Left renal pelvis (tissue), 4 donors: ENCODE data around the gene PRICKLE2. TPM values are rescaled to one million over a fixed set of nuclear protein-coding genes. Genes with fewer than 3 reads are reported as not detected.

Experiments
- DNase-seq, 4 donors: peaks; one replicate each; pipeline ENCODE4 v3.0.0-alpha.2; 2013; ENCODE audit warnings: low read depth in 4 of 4, low spot score in 3 of 4
- polyA plus RNA-seq, 4 donors: library from polyadenylated mRNA; unstranded; fragments of 120-200 nt; gene quantifications; one replicate each; pipeline ENCODE4 v1.2.1, GENCODE V29; 2013; ENCODE audit not compliant: insufficient read length in 4 of 4

The PRICKLE2 gene
- polyA plus RNA-seq = 10 to 100 TPM; 19.3 to 20.8 (median 20.0) TPM

- DNase-seq = peak; percentile 55 to 72 (median 63)
Observed at GRCh38 chr3:64224826-64225610, at the start of gene PRICKLE2. PRICKLE2 (minus strand) TSS chr3:64225466; CDS start chr3:64198927, 26,539 bp downstream.

- DNase-seq = no peak
Observed at GRCh38 chr3:64272842-64273241, 47.6 kb upstream of the PRICKLE2 start.

GRCh38 chr3:64272271-64272670 lies 47.0 kb upstream of the PRICKLE2 start:
- DNase-seq = no peak

- DNase-seq = no peak
Observed at GRCh38 chr3:64271631-64272030, 46.4 kb upstream of the PRICKLE2 start.

GRCh38 chr3:64270866-64271260 lies 45.6 kb upstream of the PRICKLE2 start:
- DNase-seq = no peak

- no peak for DNase-seq
Observed at GRCh38 chr3:64270142-64270865, 45.0 kb upstream of the PRICKLE2 start.

GRCh38 chr3:64268926-64269325 lies 43.7 kb upstream of the PRICKLE2 start:
- no peak for DNase-seq

GRCh38 chr3:64267721-64268604 lies 42.7 kb upstream of the PRICKLE2 start:
- DNase-seq = peak in 2 of 4 donors; percentile 34 to 45

GRCh38 chr3:64266983-64267382 lies 41.7 kb upstream of the PRICKLE2 start:
- no peak for DNase-seq

- no peak for DNase-seq
Observed at GRCh38 chr3:64266065-64266931, 41.0 kb upstream of the PRICKLE2 start.

GRCh38 chr3:64265646-64266045 lies 40.4 kb upstream of the PRICKLE2 start:
- DNase-seq = no peak

- DNase-seq = no peak
Observed at GRCh38 chr3:64264501-64265109, 39.3 kb upstream of the PRICKLE2 start.

- no peak for DNase-seq
Observed at GRCh38 chr3:64262574-64263114, 37.4 kb upstream of the PRICKLE2 start.

- no peak for DNase-seq
Observed at GRCh38 chr3:64260431-64260830, 35.2 kb upstream of the PRICKLE2 start.

GRCh38 chr3:64259636-64260035 lies 34.4 kb upstream of the PRICKLE2 start:
- DNase-seq = no peak

- no peak for DNase-seq
Observed at GRCh38 chr3:64257100-64257755, 32.0 kb upstream of the PRICKLE2 start.

GRCh38 chr3:64255741-64256340 lies 30.6 kb upstream of the PRICKLE2 start:
- no peak for DNase-seq

- DNase-seq = no peak
Observed at GRCh38 chr3:64254443-64254842, 29.2 kb upstream of the PRICKLE2 start.
